H9 (cell line): ENCODE data around the gene PODNL1. TPM values are rescaled to one million over a fixed set of nuclear protein-coding genes. Genes with fewer than 3 reads are reported as not detected.

Experiments used
- DNase-seq: peaks from one replicate; pipeline ENCODE4 v3.0.0-alpha.2; 2017
- H2AFZ ChIP-seq: one replicate; pipeline ENCODE4 v1.6.1; 2013; ENCODE audit warnings: mild to moderate bottlenecking, low read length, control low read depth, moderate library complexity
- H2AK5ac ChIP-seq: 2 replicates; pipeline ENCODE4 v1.6.1; 2013; ENCODE audit warnings: low read length, control low read depth, mixed read lengths; ENCODE audit not compliant: insufficient read length
- H2BK120ac ChIP-seq: one replicate; pipeline ENCODE4 v1.6.1; 2013; ENCODE audit warnings: low read depth, mild to moderate bottlenecking, low read length, control low read depth, inconsistent platforms; ENCODE audit not compliant: poor library complexity, severe bottlenecking
- H2BK12ac ChIP-seq: 2 replicates; pipeline ENCODE4 v1.6.1; 2013; ENCODE audit warnings: low read length, control low read depth, mixed read lengths, low read depth; ENCODE audit not compliant: insufficient read length
- H2BK15ac ChIP-seq: 2 replicates; pipeline ENCODE4 v1.6.1; 2013; ENCODE audit warnings: low read depth, low read length, control low read depth
- H2BK20ac ChIP-seq: one replicate; pipeline ENCODE4 v1.6.1; 2013; ENCODE audit warnings: low read depth, mild to moderate bottlenecking, low read length, control low read depth, inconsistent platforms; ENCODE audit not compliant: poor library complexity, severe bottlenecking
- H2BK5ac ChIP-seq: 2 replicates; pipeline ENCODE4 v1.6.1; 2013; ENCODE audit warnings: low read length, control low read depth, mixed read lengths; ENCODE audit not compliant: insufficient read length
- H3K14ac ChIP-seq: 2 replicates; pipeline ENCODE4 v1.6.1; 2013; ENCODE audit warnings: low read length, control low read depth; ENCODE audit not compliant: insufficient read depth
- H3K18ac ChIP-seq: 2 replicates; pipeline ENCODE4 v1.6.1; 2013; ENCODE audit warnings: low read depth, mild to moderate bottlenecking, mixed read lengths, low read length, control low read depth; ENCODE audit not compliant: insufficient read length
- H3K23ac ChIP-seq: 2 replicates; pipeline ENCODE4 v1.6.1; 2013; ENCODE audit warnings: low read length, control low read depth, mixed read lengths, low read depth; ENCODE audit not compliant: insufficient read length
- H3K23me2 ChIP-seq: 2 replicates; pipeline ENCODE4 v1.6.1; 2013; ENCODE audit warnings: low read depth, mild to moderate bottlenecking, mixed read lengths, low read length, control low read depth; ENCODE audit not compliant: insufficient read length, poor library complexity, severe bottlenecking
- H3K27ac ChIP-seq: 2 replicates; pipeline ENCODE4 v1.5.1; 2013; ENCODE audit warnings: low read length, control low read depth, mixed read lengths, low read depth; ENCODE audit not compliant: insufficient read length
- H3K27me3 ChIP-seq: 2 replicates; pipeline ENCODE4 v1.6.1; 2013; ENCODE audit warnings: low read length, control low read depth, inconsistent platforms; ENCODE audit not compliant: insufficient read depth
- H3K4ac ChIP-seq: 2 replicates; pipeline ENCODE4 v1.6.1; 2013; ENCODE audit warnings: low read depth, mild to moderate bottlenecking, control low read depth, inconsistent platforms, low read length, moderate library complexity
- H3K4me1 ChIP-seq: 2 replicates; pipeline ENCODE4 v1.6.1; 2013; ENCODE audit warnings: low read length, control low read depth, inconsistent platforms; ENCODE audit not compliant: insufficient read depth
- H3K4me2 ChIP-seq: 2 replicates; pipeline ENCODE4 v1.6.1; 2013; ENCODE audit warnings: low read length, control low read depth, mixed read lengths; ENCODE audit not compliant: insufficient read length, insufficient read depth
- H3K56ac ChIP-seq: 2 replicates; pipeline ENCODE4 v1.6.1; 2013; ENCODE audit warnings: low read depth, mild to moderate bottlenecking, mixed read lengths, low read length, control low read depth; ENCODE audit not compliant: insufficient read length
- H3K79me1 ChIP-seq: 2 replicates; pipeline ENCODE4 v1.6.1; 2013; ENCODE audit warnings: low read depth, mild to moderate bottlenecking, moderate library complexity, low read length, control low read depth, inconsistent platforms; ENCODE audit not compliant: insufficient read depth, poor library complexity, severe bottlenecking
- H3K79me2 ChIP-seq: 2 replicates; pipeline ENCODE4 v1.6.1; 2013; ENCODE audit warnings: low read length, control low read depth, inconsistent platforms; ENCODE audit not compliant: insufficient read depth
- H3K9ac ChIP-seq: 2 replicates; pipeline ENCODE4 v1.6.1; 2013; ENCODE audit warnings: low read length, control low read depth, mixed read lengths; ENCODE audit not compliant: insufficient read length; ENCODE audit errors: extremely low read depth
- H3K9me3 ChIP-seq: one replicate; pipeline ENCODE4 v1.6.1; 2013; ENCODE audit warnings: low read depth, low read length, inconsistent platforms; ENCODE audit not compliant: control insufficient read depth
- H3T11ph ChIP-seq: one replicate; pipeline ENCODE4 v1.6.1; 2013; ENCODE audit warnings: mild to moderate bottlenecking, low read length, control low read depth, inconsistent platforms
- H4K20me1 ChIP-seq: one replicate; pipeline ENCODE4 v1.6.1; 2013; ENCODE audit not compliant: control insufficient read depth, insufficient read length, insufficient read depth
- H4K5ac ChIP-seq: 2 replicates; pipeline ENCODE4 v1.6.1; 2013; ENCODE audit warnings: low read depth, mild to moderate bottlenecking, mixed read lengths, low read length, control low read depth; ENCODE audit not compliant: insufficient read length
- H4K8ac ChIP-seq: replicated peaks from 2 replicates; pipeline ENCODE4 v1.6.1; 2013; ENCODE audit warnings: low read length, control low read depth, mixed read lengths, low read depth; ENCODE audit not compliant: insufficient read length
- H4K91ac ChIP-seq: 2 replicates; pipeline ENCODE4 v1.6.1; 2013; ENCODE audit warnings: low read depth, mild to moderate bottlenecking, moderate library complexity, mixed read lengths, low read length, control low read depth; ENCODE audit not compliant: insufficient read length
- H3K27ac Mint-ChIP-seq, 3 experiments: 2 replicates in 2 of 3; 3 replicates in 1 of 3; pipeline ENCODE4 v1.8.0; 2020 to 2021; ENCODE audit warnings: mixed read lengths in 3 of 3, mild to moderate bottlenecking in 1 of 3, moderate library complexity in 1 of 3
- H3K27me3 Mint-ChIP-seq: 2 replicates; pipeline ENCODE4 v1.8.0; 2021; ENCODE audit warnings: low read depth, mild to moderate bottlenecking, moderate library complexity, mixed read lengths
- H3K36me3 Mint-ChIP-seq, 3 experiments: 2 replicates in 2 of 3; 3 replicates in 1 of 3; pipeline ENCODE4 v1.8.0; 2020 to 2021; ENCODE audit warnings: low read depth in 3 of 3, mixed read lengths in 3 of 3; ENCODE audit not compliant: insufficient read depth in 1 of 3
- H3K4me1 Mint-ChIP-seq, 2 experiments: 2 replicates each; pipeline ENCODE4 v1.8.0; 2020; ENCODE audit warnings: mixed read lengths in 2 of 2
- H3K4me3 Mint-ChIP-seq, 2 experiments: 2 replicates in 1 of 2; 3 replicates in 1 of 2; pipeline ENCODE4 v1.8.0; 2020 to 2021; ENCODE audit warnings: mild to moderate bottlenecking in 2 of 2, mixed read lengths in 2 of 2, moderate library complexity in 1 of 2
- H3K9me3 Mint-ChIP-seq, 2 experiments: 2 replicates in 1 of 2; 3 replicates in 1 of 2; pipeline ENCODE4 v1.8.0; 2020; ENCODE audit warnings: mild to moderate bottlenecking in 2 of 2, mixed read lengths in 2 of 2, moderate library complexity in 1 of 2
- WGBS: extraction: QIAGEN DNeasy Blood & Tissue Kit; methylation state at CpG from one replicate; pipeline ENCODE4 v1.1.7; 2013; ENCODE audit warnings: missing lambda C conversion rate, low lambda C conversion rate, mixed read lengths; ENCODE audit not compliant: insufficient read length; ENCODE audit errors: extremely low coverage; 5-methylcytosine and 5-hydroxymethylcytosine counted together
- total RNA-seq: library from RNA; stranded (reverse); gene quantifications from 2 replicates; pipeline ENCODE4 v1.2.1, GENCODE V29; 2021
- TF ChIP-seq, protein P1 (sequence below): fragments of 200-600 bp; sonication (generic); conservative IDR thresholded peaks from 3 replicates; pipeline ENCODE4 v1.8.0; 2021; ENCODE audit warnings: antibody characterized with exemption, mild to moderate bottlenecking

Gene PODNL1
- total RNA-seq, 1 experiment from 2014 or later: 0.68 TPM

DNA sequence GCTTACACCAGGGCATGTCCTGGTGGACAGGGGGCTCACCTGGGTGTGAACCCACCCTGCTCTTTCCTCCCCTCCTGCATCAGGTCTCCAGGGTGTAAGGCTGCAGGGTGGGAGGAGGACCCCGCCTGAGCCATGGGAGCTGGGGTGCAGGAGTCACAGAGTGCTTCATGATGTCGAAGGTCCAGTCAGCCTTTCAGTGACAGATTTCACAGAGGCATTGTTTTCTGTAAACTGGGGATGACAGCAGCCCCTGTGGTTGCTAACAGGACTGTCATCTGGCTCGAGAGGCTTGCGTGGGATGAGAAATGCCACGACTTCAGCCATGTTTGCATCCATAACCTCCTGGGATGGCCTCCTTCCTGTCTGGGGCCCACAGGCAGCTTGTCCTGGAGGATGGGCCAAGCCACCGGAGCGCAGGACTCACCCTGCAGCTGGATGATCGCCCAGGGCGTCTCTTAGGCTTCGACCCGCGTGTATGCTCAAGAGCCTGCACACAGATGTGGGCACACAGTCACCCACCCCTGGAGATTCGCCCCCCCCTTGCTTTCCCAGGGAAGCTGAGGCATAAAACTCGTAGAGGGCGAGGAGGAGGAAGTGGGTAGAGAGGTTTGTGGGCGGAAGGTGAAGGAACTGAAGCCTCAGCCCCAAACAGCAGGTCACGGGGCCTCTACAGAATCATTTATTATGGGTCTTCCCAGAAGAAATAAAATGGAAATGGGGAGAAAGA lies 56.4 kb downstream of the PODNL1 start:
- Mint-ChIP-seq H3K27me3 (peaks cover 23% of the 10 kb centered on the region), H3K36me3 (no peaks in the 10 kb centered on the region), H3K4me1 (peaks cover 20 to 27% of the 10 kb centered on the region in 2 experiments), H3K9me3 (no peaks in the 10 kb centered on the region; a peak in 1 of 5 replicates), H3K27ac (peak overlapping the region in 1 of 3 experiments; percentile 75; a peak in 2 of 7 replicates), H3K4me3 (peak overlapping the region in 1 of 2 experiments; percentile 17; a peak in 1 of 5 replicates)
- no peak overlapping the region for H3K27ac ChIP-seq
- no peak overlapping the region for H3K4ac ChIP-seq
- no peaks in the 10 kb centered on the region for H3K9me3 ChIP-seq
- TF ChIP-seq, protein P1, sequence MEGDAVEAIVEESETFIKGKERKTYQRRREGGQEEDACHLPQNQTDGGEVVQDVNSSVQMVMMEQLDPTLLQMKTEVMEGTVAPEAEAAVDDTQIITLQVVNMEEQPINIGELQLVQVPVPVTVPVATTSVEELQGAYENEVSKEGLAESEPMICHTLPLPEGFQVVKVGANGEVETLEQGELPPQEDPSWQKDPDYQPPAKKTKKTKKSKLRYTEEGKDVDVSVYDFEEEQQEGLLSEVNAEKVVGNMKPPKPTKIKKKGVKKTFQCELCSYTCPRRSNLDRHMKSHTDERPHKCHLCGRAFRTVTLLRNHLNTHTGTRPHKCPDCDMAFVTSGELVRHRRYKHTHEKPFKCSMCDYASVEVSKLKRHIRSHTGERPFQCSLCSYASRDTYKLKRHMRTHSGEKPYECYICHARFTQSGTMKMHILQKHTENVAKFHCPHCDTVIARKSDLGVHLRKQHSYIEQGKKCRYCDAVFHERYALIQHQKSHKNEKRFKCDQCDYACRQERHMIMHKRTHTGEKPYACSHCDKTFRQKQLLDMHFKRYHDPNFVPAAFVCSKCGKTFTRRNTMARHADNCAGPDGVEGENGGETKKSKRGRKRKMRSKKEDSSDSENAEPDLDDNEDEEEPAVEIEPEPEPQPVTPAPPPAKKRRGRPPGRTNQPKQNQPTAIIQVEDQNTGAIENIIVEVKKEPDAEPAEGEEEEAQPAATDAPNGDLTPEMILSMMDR: no peak
- H4K20me1 ChIP-seq: no peaks in the 10 kb centered on the region
- peak overlapping the region; percentile 18 for H3K18ac ChIP-seq
- H2AK5ac ChIP-seq: no peak overlapping the region
- H2BK120ac ChIP-seq: no peak overlapping the region
- no peak overlapping the region for H2BK20ac ChIP-seq
- H3K79me2 ChIP-seq: no peaks in the 10 kb centered on the region
- no peak overlapping the region for H3K9ac ChIP-seq
- no peak overlapping the region for H4K91ac ChIP-seq
- H4K8ac ChIP-seq: no peak overlapping the region
- no peak overlapping the region for H2BK5ac ChIP-seq
- H3T11ph ChIP-seq: no peak overlapping the region
- no peaks in the 10 kb centered on the region for H3K79me1 ChIP-seq
- H2BK12ac ChIP-seq: peak overlapping the region; percentile 2
- H3K4me1 ChIP-seq: peaks cover 3% of the 10 kb centered on the region; the same call in 1 of the 2 replicates
- DNase-seq: no peak
- no peak overlapping the region for H2BK15ac ChIP-seq
- H3K23ac ChIP-seq: no peak overlapping the region
- H2AFZ ChIP-seq: no peak overlapping the region
- WGBS: no CpG with 5 or more reads among the region's 17 CpGs
- H3K23me2 ChIP-seq: peaks cover 3% of the 10 kb centered on the region
- no peak overlapping the region for H3K56ac ChIP-seq
- H3K14ac ChIP-seq: 0 out of 2 replicates have a peak overlapping the region, but pooled peaks have one; percentile 10
- no peaks in the 10 kb centered on the region; the same call in 1 of the 2 replicates for H3K27me3 ChIP-seq
- H4K5ac ChIP-seq: no peak overlapping the region
- H3K4me2 ChIP-seq: no peak overlapping the region
